NK-92 (cell line): ENCODE measurements around the gene NCKAP5.

ENCODE experiments used
- DNase-seq: peaks from one replicate; lab custom pipeline; 2025; ENCODE audit not compliant: unreplicated experiment; lab: John Stamatoyannopoulos, UW

NCKAP5 gene

DNA sequence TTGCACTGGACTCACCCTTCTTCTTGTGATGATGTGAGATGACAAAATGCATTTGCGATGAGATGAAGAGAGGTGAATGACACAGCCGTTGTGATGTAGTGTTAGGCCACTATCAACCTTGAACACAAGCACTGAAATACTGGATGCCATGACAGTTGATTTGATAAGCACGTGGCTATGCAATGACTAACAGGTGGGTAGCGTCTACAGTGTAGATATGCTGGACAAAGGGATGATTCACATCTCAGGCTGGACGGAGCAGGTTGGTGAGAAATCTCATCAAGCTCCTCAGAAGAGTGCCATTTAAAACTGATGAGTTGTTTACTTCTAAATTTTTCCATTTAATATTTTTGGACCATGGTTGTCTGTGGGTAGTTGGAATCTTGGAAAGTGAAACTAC is 522.5 kb downstream of the NCKAP5 start:
- no peak for DNase-seq

DNA sequence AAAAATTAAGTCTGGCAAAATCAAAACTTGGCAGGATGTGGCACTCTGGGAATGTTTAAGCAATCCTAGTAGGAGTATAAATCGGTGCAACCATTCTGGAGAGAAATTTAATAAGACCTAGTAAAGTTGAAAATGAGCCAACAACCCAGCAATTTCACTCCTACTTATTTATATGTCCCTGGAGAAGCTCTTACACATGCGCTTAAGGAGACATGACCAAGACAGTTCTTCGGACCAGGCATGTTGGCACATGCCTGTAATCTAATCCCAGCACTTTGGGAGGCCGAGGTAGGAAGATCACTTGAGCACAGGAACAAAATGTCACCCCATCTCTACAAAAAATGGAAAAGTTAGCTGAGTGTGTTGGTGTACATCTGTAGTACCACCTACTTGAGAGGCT is 523.7 kb downstream of the NCKAP5 start:
- DNase-seq = no peak

DNA sequence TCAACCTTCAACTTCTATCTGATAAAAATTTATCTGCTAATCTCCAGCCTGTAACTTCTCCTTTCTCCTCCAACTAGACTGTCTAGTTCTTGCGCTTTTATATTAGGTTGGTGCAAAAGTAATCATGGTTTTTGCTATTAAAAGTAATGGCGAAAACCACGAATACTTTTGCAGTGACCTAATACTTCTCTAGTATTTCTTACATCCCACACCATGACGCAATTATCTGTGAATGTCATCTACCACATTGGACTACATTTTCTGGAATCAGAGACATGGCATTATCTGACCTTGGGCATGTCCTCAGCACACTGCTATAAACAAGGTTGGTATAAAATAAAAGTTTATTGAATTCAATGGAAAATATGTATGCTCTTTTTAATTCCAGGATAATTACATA is 528.1 kb downstream of the NCKAP5 start:
- DNase-seq = no peak

DNA sequence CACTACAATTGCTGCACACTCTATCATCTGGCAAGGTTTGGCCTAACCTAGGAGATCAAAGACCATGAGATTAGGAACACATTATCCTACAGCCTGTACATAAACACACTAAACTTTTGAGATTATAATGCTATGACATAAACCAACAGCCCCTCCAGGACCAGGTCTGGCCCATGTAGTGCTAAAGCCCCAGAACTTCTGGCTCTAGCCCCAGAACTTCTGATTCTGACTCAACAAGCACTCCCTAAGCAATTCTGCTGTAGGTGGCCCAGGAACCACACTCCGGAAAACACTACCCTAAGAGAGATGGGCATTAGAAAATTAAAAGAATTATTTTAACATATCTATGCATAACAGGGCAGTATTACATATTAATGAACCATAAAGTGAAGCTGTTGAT is 528.7 kb downstream of the NCKAP5 start:
- DNase-seq = no peak

DNA sequence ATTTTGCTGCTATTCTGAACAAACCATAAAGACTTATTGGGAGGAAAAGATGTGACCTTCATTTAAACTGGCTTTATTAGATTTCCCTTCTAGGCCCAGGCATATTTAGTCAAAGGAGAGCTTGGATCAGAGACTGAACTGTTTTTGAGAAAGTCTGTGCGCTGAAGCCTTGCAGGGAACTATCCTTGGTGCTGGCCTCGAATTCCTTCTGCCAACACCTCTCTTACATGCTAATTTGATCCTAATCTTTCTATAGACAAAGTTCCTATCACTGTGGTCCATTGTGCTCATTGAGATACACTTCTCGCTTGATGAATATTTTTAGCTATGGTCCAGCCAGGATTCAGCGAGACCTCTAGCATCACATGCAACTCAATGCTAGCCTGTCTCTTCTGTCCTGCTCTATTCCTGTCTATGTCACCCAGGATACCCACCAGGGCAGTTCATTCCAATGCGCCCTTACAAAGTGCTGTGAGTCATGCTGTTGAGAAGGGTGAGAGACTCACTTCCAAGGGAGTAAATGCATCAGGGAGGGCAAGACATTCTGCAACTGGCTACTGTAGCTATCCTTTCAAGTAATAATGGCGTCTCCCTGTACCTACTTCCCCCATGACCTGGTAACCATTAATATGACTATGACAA is 541.6 kb downstream of the NCKAP5 start:
- DNase-seq = no peak

DNA sequence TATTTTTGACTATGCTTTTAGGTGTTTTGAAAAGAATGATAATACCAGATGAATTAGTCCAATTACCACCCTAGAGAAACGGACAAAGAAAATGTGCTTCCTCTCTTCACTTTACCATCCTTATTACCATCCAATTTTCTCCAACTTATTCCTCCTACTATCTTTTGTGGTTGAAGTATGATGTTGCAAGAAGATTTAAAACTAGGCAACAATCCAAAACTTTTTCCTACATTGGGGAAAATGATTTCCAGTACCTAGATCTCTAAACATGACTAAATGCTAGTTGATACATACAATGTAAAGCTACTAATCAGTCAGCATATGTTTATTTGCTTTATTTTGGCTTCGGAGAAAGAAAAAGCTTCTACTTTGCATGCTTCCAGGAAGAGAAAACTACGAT is 543.3 kb downstream of the NCKAP5 start:
- no peak for DNase-seq

DNA sequence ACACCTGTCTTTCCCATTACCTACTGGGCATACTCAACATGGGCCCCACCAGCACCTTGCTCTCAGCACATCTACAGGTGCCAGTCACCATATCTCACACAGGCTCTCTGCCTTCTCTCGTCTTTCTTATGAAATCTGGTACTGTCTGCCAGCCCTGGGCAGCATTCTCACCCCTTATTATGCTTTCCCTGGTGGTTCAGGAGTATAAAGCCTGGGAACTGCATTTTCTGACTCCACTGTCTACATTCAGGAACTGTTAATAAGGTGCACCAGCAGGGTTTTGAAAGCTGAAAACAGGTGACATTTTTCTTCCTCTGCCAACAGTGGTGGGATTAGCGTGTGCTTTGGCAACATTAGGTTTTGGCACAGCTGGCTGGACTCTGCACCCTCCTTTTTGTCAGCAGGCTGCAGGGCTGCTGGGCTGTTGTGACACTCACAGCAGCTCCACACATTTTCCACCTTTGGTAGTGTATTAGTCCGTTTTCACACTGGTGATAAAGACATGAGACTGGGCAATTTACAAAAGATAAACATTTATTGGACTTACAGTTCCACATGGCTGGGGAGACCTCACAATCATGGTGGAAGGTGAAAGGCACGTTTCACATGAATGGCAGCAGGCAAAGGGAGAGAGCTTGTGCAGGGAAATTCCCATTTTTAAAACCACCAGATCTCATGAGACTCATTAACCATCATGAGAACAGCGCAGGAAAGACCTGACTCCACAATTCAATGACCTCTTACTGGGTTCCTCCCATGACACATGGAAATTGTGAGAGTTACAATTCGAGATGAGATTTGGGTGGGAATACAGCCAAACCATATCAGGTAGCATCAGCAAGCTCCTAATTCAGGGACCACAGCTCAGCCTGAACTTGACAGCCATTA is 555.2 kb downstream of the NCKAP5 start:
- DNase-seq = no peak

DNA sequence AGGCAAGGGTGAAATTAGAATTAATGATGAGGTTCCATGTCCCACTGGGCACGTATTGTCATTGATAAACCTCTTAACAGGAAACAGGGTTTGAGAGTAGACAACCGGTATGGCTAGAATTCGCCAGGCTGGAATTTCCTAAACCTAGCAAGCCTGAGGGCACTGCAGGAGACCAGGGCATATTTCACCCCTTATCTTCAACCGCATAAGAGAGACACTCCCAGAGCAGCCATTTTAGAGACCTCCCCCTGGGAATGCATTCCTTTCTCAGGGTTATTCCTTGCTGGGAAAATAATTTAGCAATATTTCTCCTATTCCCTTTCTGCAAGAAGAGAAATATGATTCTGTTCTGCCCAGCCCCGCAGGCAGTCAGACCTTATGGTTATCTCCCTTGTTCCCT is 563.6 kb downstream of the NCKAP5 start:
- no peak for DNase-seq

DNA sequence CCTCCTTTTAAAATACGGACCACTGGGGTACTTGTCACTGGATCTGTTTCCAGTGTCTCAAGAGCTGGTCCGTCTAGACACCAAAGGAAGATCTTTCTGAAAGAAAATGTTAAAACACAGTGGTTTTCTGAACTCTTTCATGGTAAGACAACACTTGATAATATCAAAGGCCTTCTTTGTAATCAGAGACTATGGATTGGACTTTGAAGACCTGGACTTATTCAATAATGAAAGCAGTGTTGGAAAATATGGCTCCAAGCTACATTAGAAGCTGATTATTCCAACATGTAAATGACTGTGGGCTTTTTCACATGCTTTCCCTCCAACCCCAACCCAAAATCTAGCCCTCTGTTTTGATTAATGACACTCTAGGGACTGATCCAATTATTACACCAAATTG is 568.8 kb downstream of the NCKAP5 start:
- DNase-seq = no peak

DNA sequence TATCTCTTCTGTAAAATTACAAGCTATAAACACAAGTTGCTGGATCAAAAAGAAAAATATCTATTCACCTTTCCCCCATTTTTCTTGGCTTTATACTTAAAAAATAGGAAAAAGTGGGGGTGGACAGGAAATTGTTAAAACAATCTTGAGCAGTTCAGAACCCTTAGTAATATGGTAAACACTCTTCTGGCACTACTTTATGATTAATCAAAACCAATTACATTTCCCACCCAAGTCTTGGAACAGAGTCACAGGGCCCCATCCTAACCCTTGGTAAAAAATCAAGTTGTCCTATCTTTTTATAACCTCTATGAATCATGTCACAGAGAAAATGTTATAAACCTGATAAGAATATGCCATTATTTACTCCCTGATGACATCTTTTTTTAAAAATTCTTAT is 570.0 kb downstream of the NCKAP5 start:
- DNase-seq = no peak

DNA sequence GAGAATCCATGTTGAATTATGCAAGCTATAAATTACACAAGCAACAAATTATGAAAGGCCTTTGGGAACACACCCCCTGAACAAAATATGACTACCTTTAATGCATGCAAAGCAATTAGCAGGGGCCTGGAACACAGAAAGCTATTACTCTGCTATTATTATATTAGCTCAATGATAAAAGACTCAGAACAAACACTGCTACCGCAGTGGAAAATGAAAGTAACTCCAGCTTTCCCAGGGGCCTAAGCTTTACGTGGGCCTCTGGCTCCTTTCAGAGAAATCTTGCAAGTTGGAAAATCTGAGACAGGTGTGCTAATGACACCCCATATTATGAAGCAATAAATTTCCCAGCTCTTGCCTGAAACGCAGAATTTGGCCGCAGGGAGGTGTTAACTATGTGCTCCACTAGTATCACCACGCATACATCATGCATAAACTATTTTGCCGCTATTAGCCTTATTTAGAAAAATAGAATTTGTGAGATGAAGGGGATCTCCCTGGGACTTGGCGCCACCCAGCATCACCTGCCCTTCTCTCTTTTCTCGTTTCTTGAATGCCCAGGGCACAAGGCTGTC is 576.7 kb downstream of the NCKAP5 start:
- no peak for DNase-seq

DNA sequence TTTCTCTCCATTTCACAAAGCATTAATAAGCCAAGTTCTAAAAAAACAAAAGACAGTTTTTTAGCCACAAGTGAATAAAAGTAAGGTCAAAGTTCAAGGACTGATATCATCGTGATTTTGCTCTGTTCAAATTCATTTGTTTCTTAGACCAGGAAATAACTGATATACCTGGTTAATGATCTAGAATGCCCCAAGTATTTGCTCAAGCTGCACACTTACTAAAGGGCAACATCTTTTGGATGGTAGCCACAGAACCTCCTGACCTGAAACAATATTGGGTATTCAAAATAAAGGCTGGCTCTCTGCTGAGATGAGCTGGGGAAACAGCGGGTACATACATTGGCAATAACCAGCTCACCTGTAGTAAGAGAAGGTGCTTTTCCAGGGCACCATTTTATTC is 583.5 kb downstream of the NCKAP5 start:
- DNase-seq = no peak

DNA sequence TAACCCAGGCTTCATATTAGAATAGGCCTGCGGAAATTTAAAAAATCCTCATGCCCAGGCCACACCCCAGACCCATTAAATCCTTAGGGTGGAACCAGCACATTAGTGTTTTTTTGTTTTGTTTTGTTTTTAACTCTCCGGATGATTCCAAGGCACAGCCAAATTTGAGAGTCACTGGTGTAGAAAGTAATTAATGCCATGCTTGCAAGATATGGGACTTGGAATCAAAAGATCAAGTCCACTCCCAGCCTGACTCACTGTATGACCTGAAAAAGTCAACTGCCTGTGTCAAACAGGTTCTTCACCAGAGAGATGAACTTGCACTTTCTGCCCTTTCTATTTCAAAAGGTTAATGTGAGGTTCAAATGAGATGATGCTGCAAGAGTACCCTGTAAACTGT is 588.0 kb downstream of the NCKAP5 start:
- no peak for DNase-seq

DNA sequence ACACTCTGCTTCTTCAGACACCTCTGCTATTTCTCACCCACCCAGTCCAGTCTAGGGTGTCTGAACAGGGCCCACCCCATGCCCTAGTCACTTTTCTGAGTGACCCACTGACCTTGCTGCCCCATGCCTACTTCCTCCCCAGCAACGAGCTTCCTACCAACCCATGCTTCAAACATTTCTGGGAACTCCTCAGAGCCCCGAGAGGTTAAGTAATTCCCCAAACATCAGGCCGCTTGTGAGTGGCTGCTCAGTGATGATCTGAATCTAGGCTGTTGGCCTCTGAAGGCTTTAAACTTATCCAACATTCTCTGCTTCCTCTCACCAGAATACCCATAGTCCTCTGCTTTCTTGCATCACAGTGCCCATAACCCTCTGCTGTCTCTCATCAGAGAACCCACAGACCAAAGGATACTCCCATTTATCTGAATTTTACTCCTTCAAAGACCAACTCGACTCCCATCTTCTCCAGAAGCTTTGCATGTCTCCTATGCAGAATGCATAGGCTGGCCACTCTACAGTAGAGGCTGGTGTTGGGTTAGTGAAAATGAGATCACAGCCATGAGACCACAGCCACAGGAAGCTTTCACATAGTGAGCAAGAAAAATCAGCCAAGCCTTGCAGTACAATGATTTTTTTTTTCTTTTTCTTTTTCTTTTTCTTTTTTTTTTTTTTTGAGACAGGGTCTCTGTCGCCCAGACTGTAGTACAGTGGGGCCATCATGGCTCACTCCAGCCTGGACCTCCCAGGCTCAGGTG is 588.7 kb downstream of the NCKAP5 start:
- no peak for DNase-seq

DNA sequence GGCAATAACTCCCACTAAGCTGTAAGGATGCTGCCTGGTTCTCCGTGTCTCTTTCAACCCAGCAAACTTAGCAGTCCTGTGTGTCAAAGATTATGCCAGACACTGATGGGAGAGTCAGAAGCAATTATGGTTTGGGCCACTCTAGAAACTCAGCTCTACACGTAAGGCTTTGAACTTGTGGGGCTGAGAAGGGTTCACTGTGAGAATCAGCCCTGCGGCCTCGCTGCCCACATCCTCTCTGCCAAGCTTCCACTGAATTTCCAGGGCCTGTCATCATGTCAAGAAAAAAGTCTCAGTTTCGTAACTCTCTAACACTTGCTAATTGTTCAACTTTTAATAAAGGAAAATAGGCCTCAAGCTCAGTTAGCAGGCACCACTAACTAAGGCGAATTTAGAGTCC is 589.4 kb downstream of the NCKAP5 start:
- no peak for DNase-seq

DNA sequence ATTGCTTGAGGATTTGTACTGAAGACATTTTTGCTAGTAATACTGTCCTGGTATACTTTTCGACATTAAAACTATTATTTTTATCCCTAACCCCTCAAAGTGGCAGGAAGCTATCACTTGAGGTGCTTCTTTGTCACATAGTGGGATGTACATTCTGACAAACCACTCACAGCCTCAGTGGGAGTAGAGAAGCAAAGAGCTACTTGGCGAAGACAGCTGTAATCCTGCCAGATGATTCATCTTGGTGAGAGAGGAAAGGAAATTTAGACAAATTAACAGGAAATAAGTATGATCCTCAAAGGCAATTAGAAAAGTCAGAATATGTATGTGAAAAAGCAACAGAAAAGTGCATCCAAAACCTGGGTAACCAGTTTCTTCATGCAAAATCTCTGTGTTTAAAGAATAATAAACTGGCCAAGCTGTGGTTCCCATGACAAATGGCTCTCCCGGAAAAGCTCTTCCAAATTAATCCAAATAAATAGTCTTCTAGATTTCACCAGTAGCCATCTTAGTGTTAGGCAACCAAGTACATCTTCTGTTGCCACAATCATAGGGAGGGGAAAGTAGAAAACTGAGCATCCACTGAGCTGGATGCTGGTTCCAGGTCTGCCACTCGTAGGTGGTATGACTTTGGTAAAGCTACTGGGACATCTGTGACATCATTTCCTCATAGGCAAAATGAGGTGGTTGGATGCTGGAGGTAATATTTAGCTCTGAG is 590.3 kb downstream of the NCKAP5 start:
- no peak for DNase-seq

DNA sequence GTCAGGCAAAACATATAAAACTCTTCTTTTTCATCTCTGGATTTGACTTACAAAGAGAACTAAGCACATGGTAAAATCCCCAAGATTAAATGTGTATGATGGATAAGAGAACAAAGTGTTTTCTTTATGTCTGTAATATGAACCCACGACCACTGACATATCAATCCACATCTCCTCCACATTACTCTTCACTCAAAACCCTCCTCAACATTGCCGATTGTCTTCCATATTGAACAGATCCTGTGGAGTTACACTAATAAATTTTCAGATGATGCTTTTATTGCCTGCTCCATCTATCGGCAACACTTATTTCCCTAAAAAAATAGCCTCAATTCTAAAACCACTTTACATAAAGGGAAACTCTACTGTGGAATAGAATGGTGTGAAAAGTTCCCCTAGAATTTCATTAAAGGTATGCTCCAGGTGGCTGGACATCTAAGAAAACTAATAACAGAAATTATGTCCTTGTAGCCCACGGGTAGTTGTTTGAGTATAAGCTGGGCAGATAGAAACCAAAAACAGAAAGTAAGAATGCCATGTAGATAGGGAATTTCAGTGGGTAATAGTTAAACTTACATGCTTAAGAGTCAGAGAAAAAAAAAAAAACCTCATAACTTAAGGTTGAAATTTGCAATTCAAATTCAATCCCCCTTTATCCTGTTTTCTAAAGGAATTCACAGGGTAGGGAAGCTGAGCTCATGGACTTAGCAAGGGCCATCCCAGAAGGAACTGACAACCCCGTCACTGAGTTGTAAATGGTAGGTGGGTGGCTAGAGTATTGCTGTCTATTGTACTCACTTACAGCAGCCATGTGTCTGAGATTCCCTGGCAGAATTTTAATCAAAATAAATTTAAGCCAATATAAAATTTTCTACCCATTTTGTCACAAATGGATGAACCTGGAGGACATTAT is 592.8 kb downstream of the NCKAP5 start:
- DNase-seq = no peak

DNA sequence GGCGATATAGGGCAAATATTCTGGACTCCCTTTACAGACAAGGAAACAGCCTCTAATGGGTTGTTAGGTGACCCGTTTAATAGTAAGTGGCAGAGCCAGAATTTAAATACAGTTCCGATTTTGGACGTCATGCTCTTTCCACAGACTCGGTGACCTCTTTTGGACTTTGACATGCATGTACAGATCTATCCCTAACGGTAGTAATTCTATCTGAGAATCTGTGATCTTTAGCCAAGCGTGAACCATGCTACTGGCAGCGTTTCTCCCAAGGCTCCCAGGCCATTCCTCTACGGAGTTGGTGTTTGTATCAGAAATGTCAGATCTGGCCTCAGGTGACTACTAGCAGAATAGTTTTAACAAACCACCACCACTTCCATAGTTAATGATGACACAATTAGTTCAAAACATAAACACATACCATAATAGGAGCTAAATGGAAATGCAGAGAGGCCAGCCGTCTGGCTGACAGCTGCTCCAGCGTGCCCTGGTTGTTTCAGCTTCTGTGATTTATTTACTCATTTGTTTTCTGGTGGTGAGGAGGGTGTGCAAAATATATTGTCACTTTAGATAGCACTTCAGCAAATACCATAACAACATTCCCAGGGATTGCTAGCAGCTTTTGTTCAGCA is 593.7 kb downstream of the NCKAP5 start:
- no peak for DNase-seq

DNA sequence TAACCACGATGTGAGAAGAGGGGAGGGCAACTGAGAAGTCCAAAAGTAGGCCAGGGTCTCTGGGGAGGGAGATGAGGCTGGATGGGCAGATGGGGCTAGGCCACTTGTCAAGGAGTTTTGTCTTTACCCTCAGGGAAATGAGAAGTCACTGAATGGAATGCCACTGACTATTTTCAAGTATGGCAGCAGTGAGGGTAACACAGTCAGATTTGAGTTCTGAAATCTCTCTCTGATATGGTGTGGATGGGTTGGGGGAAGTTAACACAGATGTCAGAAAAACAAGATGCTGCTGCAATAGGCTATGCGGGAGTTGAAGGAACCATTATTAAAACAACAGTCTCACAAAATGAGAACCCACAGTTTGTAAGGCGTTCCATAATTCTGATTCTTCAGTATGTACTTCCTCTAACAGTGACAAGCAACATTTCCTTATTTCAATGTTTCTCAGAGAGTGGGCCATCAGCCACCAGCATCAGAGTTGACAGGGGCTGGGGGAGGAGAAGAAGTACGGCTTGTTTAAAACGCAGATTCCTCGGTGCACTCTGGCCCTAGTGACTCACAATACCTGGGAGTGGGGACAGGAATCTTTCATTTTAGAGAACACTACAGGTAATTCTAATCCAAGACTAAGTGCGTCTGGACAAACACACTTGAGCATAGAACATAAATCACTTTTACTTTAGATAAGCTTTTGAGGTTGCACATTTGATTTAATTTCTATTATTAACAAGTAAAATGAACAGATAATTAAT is 596.8 kb downstream of the NCKAP5 start:
- no peak for DNase-seq
